GM12873 (cell line): Measurements from ENCODE around the gene CHRDL2.

Source experiments
- CTCF ChIP-seq: IDR thresholded peaks from 2 replicates; pipeline ENCODE4 v1.5.1; 2012; ENCODE audit warnings: low read depth, mild to moderate bottlenecking, moderate library complexity, low read length, control low read depth; ENCODE audit not compliant: insufficient read depth; ENCODE audit errors: missing control alignments

CHRDL2 gene, protein sequence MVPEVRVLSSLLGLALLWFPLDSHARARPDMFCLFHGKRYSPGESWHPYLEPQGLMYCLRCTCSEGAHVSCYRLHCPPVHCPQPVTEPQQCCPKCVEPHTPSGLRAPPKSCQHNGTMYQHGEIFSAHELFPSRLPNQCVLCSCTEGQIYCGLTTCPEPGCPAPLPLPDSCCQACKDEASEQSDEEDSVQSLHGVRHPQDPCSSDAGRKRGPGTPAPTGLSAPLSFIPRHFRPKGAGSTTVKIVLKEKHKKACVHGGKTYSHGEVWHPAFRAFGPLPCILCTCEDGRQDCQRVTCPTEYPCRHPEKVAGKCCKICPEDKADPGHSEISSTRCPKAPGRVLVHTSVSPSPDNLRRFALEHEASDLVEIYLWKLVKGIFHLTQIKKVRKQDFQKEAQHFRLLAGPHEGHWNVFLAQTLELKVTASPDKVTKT

GRCh38 chr11:74731301-74732094 lies at the start of gene CHRDL2:
CHRDL2 (minus strand) TSS chr11:74731426; CDS start chr11:74730888, 538 bp downstream.
- TF ChIP-seq CTCF = no peak

DNA sequence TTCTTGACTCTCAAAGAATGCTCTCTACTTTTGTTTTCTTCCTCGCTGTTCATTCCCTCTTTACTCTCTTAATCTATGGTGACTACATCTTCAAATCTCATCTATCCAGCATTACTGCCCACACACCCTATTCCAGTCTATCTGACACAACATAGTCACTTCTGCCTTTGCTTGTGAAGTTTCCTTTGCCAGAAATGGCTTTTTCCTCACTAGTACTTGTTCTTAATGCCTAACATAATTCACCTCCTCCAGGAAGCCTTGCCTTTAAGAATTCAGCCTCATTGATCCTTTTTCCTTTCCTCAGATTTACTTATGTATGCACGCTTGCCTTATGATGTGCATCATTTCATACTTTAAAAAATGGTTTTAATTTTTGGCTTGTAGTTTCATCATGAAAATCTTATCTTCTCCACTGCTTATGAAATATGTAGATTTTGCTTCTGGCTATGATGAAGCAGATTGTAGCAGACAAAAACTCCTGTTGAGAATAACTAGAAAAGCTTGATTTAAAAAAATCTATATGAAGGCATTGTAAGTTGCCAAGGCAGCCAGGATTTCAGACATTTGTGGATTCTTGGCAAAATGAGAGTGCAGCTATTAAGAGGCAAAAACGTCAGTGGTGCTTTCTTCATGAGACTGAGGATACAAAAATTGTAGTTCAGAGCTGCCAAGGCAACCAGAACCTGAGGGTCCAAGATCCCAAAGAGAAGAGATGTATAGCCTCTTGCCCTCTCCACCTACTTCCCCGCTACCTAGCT lies 49.2 kb upstream of the CHRDL2 start:
- TF ChIP-seq CTCF = no peak

DNA sequence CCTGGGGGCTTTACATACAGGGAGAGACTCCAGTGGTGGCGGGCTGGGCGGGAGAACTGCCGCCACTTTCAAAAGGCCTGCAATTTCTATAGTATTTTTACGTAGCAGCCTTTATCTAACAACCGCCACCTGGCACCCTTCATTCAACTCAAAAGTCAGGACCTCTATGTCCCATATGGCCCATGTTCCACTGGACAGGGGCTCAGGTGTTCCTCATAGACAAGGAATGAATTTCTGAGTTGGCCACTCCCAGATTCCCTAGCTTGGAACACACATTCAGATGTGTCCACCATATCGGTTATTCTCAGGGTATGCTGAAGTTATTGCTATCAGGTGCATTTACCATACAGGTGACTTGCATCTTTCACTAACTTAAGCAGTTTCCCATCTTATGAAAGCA lies 47.4 kb upstream of the CHRDL2 start:
- no peak for TF ChIP-seq CTCF

DNA sequence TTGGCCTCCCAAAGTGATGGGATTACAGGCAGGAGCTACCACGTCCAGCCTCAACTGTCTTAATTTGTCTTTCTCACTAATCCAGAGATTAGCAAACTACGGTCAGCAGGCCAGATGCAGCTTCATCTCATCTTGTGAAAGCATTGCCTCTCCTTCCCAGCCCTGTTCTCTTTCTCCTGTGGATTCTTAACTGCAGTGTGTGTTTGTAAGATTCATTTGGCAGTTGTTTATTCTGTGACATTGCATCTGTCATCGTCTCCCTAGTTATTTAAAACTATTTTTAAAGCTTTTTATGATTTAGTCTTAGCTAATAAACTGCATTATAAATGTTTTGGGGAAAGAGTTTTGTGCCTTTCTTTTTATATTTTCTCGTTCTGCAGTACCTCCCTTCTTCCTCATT lies 46.7 kb upstream of the CHRDL2 start:
- no peak for TF ChIP-seq CTCF

- TF ChIP-seq CTCF = no peak
These were observed 45.8 kb upstream of the CHRDL2 start for GRCh38 chr11:74777038-74777437.

- TF ChIP-seq CTCF = no peak
These were observed 45.3 kb upstream of the CHRDL2 start for GRCh38 chr11:74776546-74776945.

DNA sequence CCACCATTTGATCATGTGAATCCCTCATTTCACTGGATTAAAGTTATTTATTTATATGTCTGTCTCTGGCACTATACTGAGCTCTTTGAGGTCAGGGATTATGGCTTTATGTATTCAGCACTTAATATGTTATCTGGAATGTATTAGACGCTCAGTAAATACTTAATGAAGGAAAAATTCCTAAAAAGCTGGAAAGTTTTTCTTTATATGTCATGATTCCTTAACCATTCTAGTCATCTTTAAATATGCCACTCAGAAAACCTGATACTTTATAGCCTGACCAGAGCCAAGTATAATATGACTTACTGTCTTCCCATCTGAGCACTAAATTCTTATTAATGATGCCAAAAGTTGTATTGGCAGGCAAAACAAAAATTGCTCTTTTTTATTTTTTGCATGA lies 44.5 kb upstream of the CHRDL2 start:
- TF ChIP-seq CTCF = no peak
